K562 (cell line): Measurements from ENCODE around the gene FGR.

Experiments used
- REST ChIP-seq, 2 experiments: fragments of 450-650 bp; formaldehyde crosslinking in 1 of 2; IDR thresholded peaks; 2 replicates each; pipeline versions ENCODE4 v1.4.0 to v1.6.1; 2014 to 2020; ENCODE audit warnings: mild to moderate bottlenecking in 2 of 2, borderline replicate concordance in 1 of 2, low read depth in 1 of 2
- TBP ChIP-seq: optimal IDR thresholded peaks from 2 replicates; pipeline ENCODE3; 2011; ENCODE audit warnings: low read depth, low read length, improper control_type of control experiment
- TF ChIP-seq, protein P1 (sequence below), 2 experiments: IDR thresholded peaks; 2 replicates each; pipeline ENCODE4 v1.6.1; 2012; ENCODE audit warnings: improper control_type of control experiment in 2 of 2, low read depth in 2 of 2, low read length in 2 of 2, borderline replicate concordance in 1 of 2

GRCh38 chr1:27648602-27649305 is 13.8 kb upstream of the FGR start:
- no peak for TF ChIP-seq TBP
- TF ChIP-seq, protein P1, sequence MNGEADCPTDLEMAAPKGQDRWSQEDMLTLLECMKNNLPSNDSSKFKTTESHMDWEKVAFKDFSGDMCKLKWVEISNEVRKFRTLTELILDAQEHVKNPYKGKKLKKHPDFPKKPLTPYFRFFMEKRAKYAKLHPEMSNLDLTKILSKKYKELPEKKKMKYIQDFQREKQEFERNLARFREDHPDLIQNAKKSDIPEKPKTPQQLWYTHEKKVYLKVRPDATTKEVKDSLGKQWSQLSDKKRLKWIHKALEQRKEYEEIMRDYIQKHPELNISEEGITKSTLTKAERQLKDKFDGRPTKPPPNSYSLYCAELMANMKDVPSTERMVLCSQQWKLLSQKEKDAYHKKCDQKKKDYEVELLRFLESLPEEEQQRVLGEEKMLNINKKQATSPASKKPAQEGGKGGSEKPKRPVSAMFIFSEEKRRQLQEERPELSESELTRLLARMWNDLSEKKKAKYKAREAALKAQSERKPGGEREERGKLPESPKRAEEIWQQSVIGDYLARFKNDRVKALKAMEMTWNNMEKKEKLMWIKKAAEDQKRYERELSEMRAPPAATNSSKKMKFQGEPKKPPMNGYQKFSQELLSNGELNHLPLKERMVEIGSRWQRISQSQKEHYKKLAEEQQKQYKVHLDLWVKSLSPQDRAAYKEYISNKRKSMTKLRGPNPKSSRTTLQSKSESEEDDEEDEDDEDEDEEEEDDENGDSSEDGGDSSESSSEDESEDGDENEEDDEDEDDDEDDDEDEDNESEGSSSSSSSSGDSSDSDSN (IDR thresholded peaks at IDR 0.05; ENCODE audit: borderline replicate concordance in 1 of 2, low read depth in 2 of 2, low read length in 2 of 2) = no peak
- no peak for TF ChIP-seq REST (IDR thresholded peaks at IDR 0.05; ENCODE audit: borderline replicate concordance)
- TF ChIP-seq REST (CRISPR knock-in tag; IDR thresholded peaks at IDR 0.05; ENCODE audit: low read depth) = no peak
